Midbrain (tissue), 1 donor: ENCODE results near the gene ARTN.

Experiments
- DNase-seq: peaks from one replicate; lab custom pipeline; 2025; lab: John Stamatoyannopoulos, UW

Gene ARTN

GRCh38 chr1:43985984-43986595 lies 52.5 kb downstream of the ARTN start:
- DNase-seq = no peak

DNA sequence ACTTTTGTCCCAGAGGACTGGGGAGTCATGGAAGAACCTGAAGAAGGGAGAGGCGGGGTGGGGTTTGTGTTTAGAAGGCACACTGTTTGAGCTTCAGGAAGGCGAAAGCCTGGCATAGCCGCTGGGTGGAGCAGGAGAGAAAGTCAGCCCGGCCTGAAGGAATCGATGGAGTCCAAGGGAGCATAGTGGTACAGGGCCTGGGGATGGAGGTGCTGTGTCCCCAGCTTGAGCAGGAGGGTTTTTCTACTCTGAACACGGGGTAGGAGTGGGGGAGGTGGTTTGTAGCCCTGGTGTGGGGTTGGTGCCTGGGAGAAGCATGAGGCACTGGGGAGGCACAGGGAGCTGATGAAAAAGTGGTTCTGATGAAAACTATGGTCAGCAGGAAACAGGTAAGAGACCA lies 53.1 kb downstream of the ARTN start:
- no peak for DNase-seq
